ENCODE data around the gene MUC4.

GRCh38 chr3:195808741-195809290, 2.9 kb downstream of the MUC4 start:
- TF ChIP-seq EZH2 (IDR thresholded peaks at IDR 0.05; ENCODE audit: borderline replicate concordance, low read depth, low read length, severe bottlenecking) (no peak), CTCF (IDR thresholded peaks at IDR 0.05; ENCODE audit: borderline replicate concordance, extremely low read depth, low read length, poor library complexity, severe bottlenecking) (no peak)

Measured in DND-41 (cell line).